HL-60 (cell line): ENCODE data around the gene OR6C65.
"Not testable (repeated sequence)": the region's sequence is repeated elsewhere in the genome, so short reads cannot be mapped to it uniquely, and the experiment has no call there.

ENCODE experiments used
- DNase-seq, 2 experiments: peaks; one replicate each; pipeline ENCODE4 v3.0.0-alpha.2; 2010 to 2020; ENCODE audit warnings: low read depth in 1 of 2, low spot score in 1 of 2
- H3K27ac ChIP-seq: fragments of 250-450 bp; sonication (Bioruptor Pico); replicated peaks from 2 replicates; pipeline ENCODE4 v1.5.1; 2020; ENCODE audit warnings: mild to moderate bottlenecking, moderate library complexity
- H3K27me3 ChIP-seq: fragments of 250-450 bp; sonication (Bioruptor Pico); 2 replicates; pipeline ENCODE4 v1.5.1; 2021; ENCODE audit warnings: mild to moderate bottlenecking, moderate library complexity; ENCODE audit not compliant: insufficient read depth, poor library complexity, severe bottlenecking
- H3K4me3 ChIP-seq: replicated peaks from 2 replicates; pipeline ENCODE4 v1.5.1; 2011; ENCODE audit warnings: mild to moderate bottlenecking, control low read depth, low read length; ENCODE audit not compliant: insufficient read depth
- CTCF ChIP-seq: IDR thresholded peaks from one replicate; pipeline ENCODE4 v1.5.1; 2011; ENCODE audit warnings: low read length, control low read depth, inconsistent platforms; ENCODE audit not compliant: insufficient read depth
- GABPA ChIP-seq: IDR thresholded peaks from 2 replicates; pipeline ENCODE4 v1.6.1; 2012; ENCODE audit warnings: low read depth
- POLR2AphosphoS5 ChIP-seq: IDR thresholded peaks from 2 replicates; pipeline ENCODE4 v1.6.1; 2012; ENCODE audit warnings: low read depth
- REST ChIP-seq: IDR thresholded peaks from 2 replicates; pipeline ENCODE4 v1.6.1; 2012; ENCODE audit warnings: low read depth; ENCODE audit not compliant: insufficient replicate concordance
- SPI1 ChIP-seq: IDR thresholded peaks from 2 replicates; pipeline ENCODE4 v1.6.1; 2012; ENCODE audit warnings: low read depth, mild to moderate bottlenecking, borderline replicate concordance
- long read RNA-seq: library from polyadenylated mRNA; unstranded; transcript quantifications from one replicate; pipeline ENCODE4 v2.0.0, GENCODE V29; 2020

The OR6C65 gene
- long read RNA-seq = 0 reads

- no peak for DNase-seq
- TF ChIP-seq CTCF (no peak), REST (no peak), SPI1 (no peak), POLR2AphosphoS5 (no peak), GABPA (no peak)
These were observed at the start of gene OR6C65 for GRCh38 chr12:55400229-55400628. Gene OR6C65, plus strand, starts transcription at chr12:55400529. Its CDS starts 0 bp downstream, at chr12:55400529.

GRCh38 chr12:55355338-55355737 is 45.0 kb upstream of the OR6C65 start:
- H3K27ac ChIP-seq, DNase-seq, H3K27me3 ChIP-seq, H3K4me3 ChIP-seq: not testable (repeated sequence)

More at GRCh38 chr12:55400229-55400628, at the start of gene OR6C65:
- no peak within 1 kb of the TSS for H3K4me3 ChIP-seq
- no peaks in the 10 kb centered on the region for H3K27me3 ChIP-seq
- no peak within 1 kb of the TSS for H3K27ac ChIP-seq

- no peak for DNase-seq
- H3K27ac ChIP-seq = no peak within 1 kb of the TSS
- no peak within 1 kb of the TSS for H3K4me3 ChIP-seq
- H3K27me3 ChIP-seq = no peaks in the 10 kb centered on the region
- no peak for TF ChIP-seq SPI1
- no peak for TF ChIP-seq GABPA
- TF ChIP-seq POLR2AphosphoS5 = no peak
- no peak for TF ChIP-seq REST
- no peak for TF ChIP-seq CTCF
These were observed 37.7 kb upstream of the OR6C65 start, which contains the start of gene OR6C75 for GRCh38 chr12:55362675-55363074. Gene OR6C75, plus strand, starts transcription at chr12:55362975. Its CDS starts 2,136 bp downstream, at chr12:55365111.

GRCh38 chr12:55365086-55365485 is 35.2 kb upstream of the OR6C65 start:
- TF ChIP-seq SPI1 (no peak), POLR2AphosphoS5 (no peak), GABPA (no peak)
- Histone ChIP-seq H3K27me3 (no peaks in the 10 kb centered on the region), H3K27ac (no peak overlapping the region), H3K4me3 (no peak overlapping the region)
- no peak for DNase-seq

GRCh38 chr12:55372521-55372920 is 27.8 kb upstream of the OR6C65 start:
- H3K4me3 ChIP-seq = no peak overlapping the region
- no peak overlapping the region for H3K27ac ChIP-seq
- no peak for DNase-seq
- no peak for TF ChIP-seq POLR2AphosphoS5
- TF ChIP-seq CTCF = no peak
- TF ChIP-seq GABPA = no peak
- TF ChIP-seq REST = no peak
- no peak for TF ChIP-seq SPI1
- H3K27me3 ChIP-seq = no peaks in the 10 kb centered on the region
